Stimulated activated naive CD4-positive, alpha-beta T cell treated with Interleukin-2 at 50 U/mL for 16 hours (primary cell): ENCODE data around the gene POTEJ.
"Not testable (repeated sequence)": the region's sequence is repeated elsewhere in the genome, so short reads cannot be mapped to it uniquely, and the experiment has no call there.

Source experiments
- DNase-seq: peaks from one replicate; lab custom pipeline; 2025; lab: John Stamatoyannopoulos, UW

Gene POTEJ

DNA sequence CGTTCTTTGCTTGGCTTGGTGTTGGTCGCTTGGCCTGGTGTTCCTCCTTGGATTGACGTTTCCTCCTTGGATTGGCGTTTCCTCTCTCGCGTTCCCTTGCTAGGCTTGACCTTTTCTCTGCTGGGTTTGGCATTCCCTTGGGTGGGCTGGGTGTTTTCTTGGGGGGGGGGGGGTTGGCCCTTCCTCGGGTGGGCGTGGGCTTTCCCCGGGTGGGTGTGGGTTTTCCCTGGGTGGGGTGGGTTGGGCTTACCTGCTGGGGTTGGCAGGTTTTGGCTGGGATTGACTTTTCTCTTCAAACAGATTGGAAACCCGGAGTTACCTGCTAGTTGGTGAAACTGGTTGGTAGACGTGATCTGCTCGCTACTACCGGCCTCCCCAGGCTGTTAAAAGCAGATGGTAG is at the start of gene POTEJ:
POTEJ (plus strand) TSS at position 301 of the 400 bp plus-strand sequence; CDS start at position 394, 93 bp downstream.
- not testable (repeated sequence) for DNase-seq

DNA sequence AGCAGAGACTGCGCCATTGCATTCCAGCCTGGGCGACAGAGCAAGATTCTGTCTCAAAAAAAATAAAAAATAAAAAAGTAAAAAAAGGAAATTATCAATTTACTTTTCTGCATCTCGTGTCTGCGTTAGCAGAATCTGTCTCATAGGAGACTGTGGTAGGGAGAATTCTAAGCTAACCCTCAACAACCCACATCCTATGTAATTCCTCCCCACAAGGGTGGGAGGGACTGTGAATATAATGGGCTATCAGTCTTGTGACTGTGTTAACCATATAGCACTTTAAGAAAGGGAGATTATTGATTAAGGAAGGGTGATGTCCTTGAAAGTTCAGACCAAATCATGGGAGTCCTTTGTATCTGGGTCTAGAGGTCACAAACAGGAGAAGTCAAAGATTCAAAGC is 45.1 kb upstream of the POTEJ start:
- DNase-seq, result not testable (repeated sequence)

DNA sequence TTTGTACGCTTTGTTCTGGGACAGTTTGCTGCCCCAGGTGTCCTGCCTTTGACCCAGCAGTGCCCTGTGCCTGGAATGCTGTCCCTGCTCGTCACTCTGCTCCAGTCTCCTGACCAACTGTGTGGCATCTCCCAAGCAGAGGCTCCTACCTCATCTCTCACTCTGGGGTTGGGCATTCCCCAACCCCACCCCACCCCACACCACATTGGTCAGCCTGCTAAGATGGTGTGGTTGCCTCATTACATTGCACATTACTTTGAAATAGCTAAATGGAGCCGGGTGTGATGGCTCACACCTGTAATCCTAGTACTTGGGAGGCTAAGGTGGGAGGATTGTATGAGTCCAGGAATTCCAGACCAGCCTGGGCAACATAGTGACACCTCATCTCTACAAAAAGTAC is 39.3 kb upstream of the POTEJ start:
- DNase-seq, result not testable (repeated sequence)

DNA sequence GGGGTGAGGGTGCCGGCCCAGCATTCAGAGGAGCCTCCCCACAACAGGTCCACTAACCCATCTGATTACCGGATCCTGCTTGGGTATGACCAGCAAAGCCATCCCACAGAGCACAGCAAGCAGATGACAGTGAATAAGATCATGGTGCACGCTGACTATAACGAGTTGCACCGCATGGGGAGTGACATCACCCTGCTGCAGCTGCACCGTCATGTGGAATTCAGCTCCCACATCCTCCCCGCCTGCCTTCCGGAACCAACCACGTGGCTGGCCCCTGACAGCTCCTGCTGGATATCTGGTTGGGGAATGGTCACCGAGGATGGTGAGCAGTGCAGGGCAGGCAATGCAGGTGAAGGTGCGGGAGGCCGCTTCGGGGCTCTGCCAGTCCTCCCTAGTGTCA is 37.0 kb upstream of the POTEJ start:
- not testable (repeated sequence) for DNase-seq

DNA sequence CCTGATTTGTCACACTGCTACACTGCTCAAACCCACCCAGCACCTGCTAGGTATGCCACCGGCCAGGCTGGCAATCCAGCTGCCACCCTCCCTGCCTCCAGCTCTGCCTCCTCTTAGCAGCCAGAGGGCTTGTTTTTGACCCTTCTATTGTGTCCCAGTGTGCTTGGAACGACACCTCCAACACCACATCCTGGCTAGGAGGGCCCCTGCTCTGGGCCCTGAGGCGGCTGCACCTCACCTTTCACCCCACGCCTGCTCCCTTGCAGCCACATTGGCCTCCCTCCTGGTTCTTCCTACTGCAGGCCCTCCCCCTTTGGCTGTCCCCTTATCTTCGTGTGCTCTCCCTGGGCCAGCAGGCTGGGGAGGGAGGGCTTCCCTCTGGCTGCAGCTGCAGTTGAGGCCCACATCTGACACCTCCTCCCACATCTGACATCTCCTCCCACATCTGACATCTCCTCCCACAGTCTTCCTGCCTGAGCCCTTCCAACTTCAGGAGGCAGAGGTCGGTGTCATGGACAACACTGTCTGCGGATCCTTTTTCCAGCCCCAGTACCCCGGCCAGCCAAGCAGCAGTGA is 34.9 kb upstream of the POTEJ start:
- DNase-seq, result not testable (repeated sequence)

DNA sequence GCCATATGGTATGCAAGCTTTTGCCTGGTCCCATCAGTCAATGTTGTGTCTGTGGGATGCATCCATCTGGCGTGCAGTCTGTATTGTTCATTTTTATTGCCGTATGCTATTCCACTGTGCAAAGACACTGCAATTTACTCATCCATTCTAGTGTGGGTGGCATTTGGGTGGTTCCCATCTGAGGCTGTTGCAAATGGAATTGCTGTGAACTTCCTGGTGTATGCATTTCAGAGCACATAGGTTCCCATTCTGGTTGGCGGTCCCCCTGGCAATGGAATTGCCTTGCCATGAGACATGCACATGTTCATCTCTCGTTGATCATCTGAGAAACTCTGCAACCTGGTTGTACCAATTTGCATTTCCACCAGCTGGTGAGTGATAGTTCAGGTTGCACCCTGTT is 33.7 kb upstream of the POTEJ start:
- not testable (repeated sequence) for DNase-seq

DNA sequence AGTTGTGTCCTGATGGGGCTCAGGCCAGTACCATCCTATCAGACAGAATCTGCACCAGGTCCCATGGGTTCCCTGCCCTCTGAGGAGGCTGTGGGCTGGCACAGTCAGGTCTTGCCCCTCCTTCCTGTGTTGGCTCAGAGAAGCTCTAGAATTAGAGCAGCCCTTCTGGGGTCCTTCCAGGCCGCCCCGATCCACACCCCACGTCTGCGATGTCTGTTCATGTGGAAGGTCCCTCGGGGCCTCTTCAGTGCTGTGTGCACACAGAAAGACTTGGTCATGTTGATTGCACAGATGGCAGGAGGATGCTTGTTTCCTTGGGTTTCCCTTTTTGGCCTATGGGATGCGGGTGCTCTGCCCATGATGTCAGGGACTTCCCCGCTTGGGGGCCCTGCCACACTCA is 32.1 kb upstream of the POTEJ start:
- DNase-seq, result not testable (repeated sequence)

DNA sequence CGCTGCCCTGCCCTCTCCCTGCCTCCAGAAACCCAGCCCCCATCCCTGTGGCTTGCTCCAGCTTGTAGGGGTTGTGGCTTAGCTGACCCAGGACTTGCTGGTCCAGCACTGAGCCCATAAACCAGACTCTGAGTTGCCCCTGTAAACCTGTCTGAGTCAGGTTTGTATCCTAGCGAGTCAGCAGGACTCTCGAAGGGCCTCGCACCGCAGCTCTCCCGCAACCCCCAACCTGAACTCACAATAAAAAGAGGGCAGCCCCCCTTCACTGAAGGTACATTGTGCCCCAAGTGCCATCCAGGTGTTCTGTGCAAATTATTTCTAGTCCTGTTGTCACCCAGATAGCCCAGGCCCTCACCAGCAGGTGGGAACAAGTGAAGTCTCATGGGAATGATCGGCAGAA is 29.7 kb upstream of the POTEJ start:
- DNase-seq, result not testable (repeated sequence)

DNA sequence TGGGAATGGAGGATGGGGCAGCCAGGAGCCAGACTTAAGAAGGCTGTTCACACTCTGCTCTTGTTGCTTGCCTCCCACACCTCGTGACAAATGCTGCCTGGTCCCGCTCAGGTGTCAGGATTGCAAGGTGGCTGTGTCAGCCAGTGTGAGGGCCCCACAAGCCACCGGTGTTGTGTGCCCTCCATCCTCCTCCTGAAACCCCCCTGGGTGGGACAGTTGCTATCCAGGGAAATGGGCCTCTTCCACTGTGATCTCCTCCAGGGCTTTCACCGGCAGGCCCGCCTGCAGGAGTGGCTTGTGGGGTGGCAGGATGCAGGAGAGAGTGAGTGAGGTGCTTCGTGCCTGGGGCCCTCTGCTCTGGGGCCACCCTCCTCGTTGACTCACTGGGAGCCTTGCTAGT is 28.3 kb upstream of the POTEJ start:
- DNase-seq, result not testable (repeated sequence)

DNA sequence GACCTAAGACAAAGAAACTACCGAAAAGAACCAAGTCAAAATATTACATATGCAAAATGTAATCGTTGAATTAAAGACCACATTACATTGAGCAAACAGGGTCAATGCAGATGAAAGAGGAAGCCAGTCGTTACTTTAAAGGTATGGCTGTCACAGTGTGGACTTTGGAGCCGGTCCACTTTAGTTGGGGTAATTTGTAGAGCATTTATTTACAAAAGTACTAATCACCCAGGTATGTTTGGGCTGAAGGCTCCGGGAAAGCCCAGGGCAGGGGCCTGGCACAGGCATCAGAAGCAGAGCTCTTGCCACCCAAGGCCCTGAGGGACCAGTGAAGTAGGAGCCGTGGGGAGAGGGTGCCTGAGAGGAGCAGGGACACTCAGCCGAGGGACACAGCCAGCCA is 27.7 kb upstream of the POTEJ start:
- DNase-seq, result not testable (repeated sequence)

DNA sequence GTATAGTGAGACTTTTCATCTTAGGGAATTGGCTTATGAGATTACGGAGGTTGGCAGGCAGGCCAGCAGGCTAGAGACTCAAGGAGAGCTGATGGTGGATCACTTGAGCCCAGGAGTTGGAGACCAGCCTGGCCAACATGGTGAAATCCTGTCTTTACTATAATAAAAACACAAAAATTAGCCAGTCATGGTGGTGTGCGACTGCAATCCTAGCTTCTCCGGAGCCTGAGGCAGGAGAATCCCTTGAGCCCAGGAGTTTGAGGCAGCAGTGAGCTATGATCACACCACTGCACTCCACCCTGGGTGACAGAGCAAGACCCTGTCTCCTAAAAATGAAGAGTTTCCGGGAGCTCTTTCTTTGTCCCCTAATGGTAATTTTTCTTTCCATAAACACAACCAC is 26.5 kb upstream of the POTEJ start:
- not testable (repeated sequence) for DNase-seq

DNA sequence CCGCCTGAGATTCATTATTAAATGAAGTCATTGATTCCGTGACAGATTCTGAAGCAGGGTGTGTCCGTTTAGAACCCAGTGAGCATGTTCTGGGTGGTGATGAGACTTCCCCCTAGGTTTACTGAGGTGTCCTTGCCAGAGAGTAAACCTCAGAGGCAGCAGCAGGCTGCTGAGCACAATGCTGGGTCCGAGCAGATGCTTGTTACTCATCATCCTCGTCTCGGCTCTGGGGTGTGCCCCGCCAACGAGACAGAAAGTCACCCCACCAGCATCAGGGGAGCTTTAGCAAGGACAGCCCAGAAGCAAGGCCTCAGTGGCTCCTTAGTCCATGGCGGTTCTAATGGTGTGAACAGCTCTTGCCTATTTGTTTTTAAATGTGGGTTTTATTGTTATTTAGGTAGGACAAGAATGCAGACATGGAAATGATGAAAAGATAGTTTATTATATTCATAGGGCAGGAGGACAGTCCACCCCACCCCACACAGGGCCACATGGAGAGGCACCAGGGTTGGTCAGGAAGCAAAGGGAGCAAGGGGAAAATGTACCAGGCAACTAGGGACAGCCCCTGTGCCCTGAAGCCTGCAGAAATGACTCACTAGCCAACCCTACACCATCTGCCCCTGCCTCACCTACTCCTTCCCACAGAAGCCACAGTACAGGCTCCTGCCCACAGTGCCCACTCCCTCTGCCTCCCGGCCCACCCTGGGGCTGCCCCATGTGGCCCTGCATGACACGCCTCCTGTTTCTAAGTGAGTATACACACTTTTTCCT is 22.4 kb upstream of the POTEJ start:
- DNase-seq, result not testable (repeated sequence)

DNA sequence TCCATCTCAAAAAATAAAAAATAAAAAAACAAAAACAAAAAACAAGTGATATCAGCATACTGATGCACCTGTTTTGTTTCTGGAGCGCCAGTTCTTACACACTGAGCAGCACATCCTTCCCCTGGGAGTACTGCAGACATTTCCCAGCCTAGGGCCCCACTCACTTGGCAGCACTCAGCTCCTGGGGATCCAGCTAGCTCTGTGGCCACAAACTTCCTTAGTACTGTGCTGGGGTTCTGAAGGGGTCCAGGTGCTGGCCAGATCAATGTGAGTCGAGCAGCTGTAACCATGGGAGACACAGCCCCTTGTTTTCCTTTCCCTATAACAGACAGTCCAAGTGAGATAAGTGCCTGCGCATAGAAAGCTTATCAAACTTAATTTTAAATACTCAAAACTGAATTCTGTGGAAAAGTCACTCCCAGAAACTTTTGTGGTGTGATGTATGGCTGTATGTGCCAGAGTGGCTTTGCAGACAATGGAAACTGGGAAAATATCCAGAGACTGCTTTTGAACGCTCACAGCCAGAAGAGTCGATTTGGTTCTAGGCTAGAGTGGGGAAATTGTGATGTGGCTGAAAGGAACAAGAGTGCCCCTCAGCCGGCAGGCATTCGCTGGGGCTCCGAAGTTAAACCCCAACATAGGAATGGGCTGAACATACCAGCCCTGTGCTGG is 20.9 kb upstream of the POTEJ start:
- not testable (repeated sequence) for DNase-seq

DNA sequence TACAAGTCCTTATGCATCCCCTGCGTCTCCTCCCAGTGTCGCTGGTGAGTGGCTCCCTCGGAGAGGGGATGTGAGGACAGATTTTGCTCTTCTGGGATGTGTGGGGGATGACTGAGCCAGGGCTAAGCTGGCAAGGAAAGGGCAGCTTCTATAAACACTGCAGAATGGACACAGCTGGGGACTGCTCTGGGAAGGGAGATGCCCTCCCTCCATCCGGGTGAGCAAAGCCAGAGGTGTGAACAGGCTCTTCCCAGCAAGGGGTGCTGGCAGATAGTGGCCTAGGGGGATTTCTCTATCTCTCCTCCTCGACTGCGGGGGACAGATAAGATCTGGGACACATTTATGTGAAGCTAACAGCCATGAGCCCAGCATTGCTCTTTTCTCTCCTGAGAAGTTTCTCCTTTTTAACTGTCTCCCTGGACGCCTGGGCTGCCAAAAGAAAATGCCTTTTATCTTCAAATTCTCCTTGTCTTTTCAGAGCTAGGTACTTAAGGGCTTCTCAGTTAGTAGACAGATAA is 20.3 kb upstream of the POTEJ start:
- DNase-seq, result not testable (repeated sequence)

DNA sequence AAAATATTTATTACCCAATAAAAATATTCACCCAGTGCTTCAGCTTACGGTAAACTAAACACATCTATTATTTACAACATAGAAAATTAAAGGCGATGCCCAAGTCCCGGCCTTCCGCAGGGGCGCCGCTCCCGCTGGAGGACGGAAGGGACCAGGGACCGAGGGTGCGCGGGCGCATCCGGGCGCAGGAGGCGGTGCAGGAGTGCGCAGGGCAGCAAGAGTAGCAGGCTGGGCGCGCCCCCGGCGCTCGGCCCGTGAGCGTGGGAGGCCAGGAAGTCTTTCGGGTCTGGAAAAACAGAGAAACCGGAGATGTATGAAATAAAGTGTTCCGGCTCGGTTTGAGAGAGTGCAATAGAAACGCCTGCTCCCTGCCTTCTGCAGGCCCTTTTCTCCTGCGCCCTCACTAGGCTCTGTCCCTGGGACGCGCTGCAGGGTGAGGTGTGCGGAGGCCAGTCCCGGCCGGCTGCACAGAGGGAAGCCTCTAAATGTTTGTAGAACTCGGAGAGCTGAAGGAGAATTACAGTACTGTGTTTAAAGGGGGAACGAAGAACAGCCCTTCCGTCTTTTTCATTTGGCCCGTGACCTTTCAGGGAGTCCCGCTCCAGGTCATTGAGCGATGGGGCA is 18.3 kb upstream of the POTEJ start:
- not testable (repeated sequence) for DNase-seq

DNA sequence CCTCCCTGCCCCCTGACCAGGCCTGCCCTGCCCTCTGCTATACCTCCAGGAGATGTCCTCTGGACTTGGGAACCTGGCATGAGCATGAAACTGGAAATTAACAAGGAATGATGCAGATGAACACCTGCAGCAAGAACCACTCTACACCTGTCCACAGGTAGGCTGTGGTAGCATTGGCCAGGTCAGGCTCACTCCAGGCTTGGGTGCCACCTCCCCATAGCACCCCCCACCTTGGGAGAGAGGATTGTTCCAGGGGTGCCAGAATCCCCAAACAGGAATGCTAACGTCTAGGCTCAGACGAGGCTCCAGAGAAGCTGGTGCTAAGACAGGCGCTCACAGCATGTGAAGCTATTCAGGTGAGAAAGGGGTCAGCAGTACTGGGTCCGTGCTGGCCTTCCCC is 17.2 kb upstream of the POTEJ start:
- not testable (repeated sequence) for DNase-seq

DNA sequence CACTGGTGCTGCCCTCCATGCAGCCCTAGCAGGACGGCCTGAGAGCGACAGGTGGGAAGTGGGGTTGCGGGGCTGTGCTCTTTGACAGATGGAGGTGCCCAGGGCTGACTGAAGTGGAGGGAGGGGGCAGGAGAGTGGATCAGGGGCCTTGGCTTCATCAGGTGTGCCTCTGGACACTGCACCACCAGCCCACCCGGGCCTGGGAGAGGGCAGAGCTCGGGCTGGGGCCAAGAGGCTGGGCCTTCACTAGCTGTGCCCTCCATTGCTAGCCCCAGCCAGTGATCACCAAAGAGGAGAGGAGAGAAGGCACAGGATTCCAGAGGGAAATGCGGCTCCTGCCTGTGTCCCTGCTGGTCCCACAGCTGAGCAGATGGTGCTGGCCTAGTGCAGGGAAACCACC is 14.5 kb upstream of the POTEJ start:
- not testable (repeated sequence) for DNase-seq

DNA sequence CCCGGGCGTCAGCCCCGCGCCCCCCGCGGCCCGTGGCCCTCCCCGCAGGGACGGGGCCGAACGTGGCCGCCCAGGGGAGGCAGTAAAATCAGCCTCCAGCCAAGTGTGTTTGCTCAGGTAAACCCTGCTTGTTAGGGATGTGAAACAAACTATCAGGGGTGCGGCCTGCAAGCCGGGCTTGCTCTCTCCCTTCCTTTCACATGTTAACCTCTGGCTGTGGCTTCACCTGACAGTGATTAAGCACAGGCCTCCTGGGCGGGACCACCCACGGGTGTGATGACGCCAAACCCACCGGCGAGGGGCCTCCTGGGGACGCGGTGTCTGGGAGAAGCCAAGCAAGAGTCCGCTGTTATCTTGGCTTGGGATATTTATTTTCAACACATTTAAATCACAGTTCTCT is 13.2 kb upstream of the POTEJ start:
- DNase-seq, result not testable (repeated sequence)

DNA sequence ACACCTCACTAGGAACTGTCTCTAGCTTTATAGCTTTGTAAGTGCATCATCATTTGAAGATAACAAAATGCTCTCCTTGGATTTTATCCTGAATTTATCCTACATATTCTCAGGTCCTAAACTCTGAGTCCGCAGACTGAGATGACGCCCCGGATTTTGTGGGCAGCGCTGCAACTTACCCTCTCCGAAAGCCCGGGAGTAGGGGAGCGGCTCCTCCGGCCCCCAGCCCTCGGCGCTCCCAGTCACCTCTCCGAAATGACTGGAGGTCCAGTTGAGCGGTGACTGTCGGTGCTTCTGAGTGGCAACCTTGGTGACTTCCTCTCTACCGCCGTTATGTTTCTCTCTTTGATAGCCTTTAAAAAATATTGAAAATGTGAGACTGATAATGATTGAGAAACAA is 12.8 kb upstream of the POTEJ start:
- DNase-seq, result not testable (repeated sequence)

DNA sequence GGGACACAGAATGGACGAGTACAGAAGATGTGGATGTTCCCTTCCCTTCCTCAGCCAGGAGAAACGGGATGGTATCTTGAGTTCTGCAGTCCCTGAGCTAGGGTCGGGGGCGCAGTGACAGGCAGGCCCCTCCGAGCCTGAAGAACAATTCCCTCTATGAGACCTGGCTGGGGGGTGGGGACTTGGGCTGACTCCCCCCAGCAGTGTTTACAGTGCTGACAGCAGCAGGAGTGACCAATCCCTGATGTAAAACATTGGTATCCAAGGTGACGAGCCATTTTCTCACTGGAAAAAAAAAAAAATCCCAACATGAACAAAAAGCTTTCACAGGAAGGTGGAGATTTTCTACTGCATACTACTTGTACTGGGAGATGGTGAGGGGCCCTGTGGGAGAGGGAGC is 11.8 kb upstream of the POTEJ start, which contains the start of gene CFC1:
CFC1 (minus strand) TSS at position 183 of the 400 bp plus-strand sequence. CDS start 288 bp downstream, outside the sequence.
- not testable (repeated sequence) for DNase-seq

DNA sequence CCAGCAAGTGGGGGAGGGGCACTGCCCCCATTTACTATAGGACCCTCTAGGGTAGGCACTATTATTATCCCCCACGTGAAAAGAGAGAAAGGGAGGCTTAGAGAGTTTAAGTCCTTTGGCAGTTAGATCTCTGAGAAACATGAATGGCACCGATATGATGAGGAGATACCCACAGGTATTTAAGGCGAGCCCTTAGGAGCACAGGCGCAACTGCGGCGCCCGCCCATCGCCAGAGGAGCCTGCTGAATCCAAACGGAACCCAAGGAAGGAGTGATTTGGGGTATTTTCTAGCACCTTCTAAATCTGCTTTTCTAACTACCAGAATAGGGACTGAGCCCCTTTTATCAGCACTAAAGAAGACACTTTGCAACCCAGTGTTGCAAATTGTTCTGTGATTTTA is 11.3 kb upstream of the POTEJ start:
- not testable (repeated sequence) for DNase-seq

DNA sequence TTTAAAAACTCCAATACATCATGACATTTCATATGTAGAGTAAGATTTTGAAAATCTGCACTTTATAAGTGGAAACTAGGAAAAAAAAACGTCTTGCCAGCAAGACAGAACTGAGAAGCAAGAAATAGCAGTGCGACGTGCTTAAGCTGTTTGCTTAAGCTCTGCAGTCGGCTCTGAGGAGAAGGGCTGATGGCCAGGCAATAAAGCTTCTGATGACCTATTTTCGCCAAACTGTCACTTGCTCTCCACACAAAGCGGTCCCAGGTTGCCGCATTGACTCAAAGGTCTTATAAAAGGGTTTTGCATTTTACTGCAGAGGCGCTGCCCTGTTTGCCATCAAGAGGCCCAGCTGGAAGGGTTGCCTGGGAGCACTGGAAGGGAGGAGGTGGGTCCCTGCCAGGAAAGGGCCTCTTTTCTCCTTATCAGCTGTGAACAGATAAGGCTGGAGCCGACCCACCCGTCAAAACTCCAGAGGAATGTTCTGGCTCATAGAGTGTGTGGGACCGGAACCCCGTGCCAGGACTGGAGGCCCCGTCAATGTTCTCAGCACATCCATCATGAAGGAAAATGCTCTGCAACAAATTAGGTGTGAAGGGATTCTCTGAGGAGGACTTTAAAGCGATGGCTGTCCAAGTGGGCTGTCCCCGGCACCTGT is 9.5 kb upstream of the POTEJ start:
- not testable (repeated sequence) for DNase-seq
